ENCODE measurements around the gene TGFBR1.

Gene TGFBR1

DNA sequence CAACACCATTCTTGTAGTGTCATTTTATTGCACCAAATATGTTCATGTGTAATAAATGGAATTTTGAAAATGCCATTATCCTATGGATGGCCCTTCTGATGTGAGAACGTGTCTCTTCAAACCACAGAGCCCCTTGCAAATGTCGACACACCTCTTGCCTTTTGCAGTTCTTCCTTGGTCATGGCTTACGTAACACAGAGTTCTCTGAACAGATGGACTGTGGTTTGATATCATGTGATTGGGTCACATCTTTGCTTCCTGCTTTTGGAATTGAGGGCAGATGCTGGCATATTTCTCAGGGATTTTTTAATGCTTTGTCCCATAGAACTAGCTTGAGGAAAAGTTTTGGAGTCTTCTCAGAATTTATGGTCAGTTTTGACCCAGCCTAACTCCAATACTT, 4.6 kb downstream of the TGFBR1 start:
- peak; percentile 62 for DNase-seq

DNA sequence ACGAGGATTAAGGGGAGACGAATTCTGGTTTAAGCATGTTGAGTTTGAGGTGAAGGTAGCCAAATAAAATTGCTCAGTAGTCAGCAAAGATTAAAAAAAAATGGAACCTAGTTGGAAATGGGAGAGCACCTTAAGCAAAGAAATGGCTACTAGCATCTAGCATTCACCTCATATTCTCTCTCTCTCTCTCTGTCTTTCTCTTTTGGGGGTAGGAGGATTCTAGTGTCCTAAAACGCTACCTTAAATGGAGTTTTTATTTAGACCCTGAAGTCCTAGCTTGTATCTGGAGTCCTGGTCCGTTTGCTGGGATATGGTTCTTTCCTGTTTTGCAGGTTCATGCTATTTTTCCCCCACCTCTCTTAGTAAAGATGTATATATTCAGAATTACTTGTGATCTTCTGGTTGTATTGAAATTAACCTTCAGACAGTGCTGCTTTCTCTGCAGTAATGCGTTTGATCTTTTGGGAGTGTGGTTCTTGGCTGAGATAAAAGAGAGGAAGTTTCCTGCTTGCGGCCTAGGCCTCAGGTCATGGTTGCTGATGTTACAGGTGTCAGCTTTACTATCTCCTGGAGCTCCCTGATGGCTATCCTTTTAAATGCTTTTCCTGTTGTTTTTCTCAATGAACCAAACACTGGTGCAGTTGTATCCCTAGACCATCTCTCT, 8.0 kb downstream of the TGFBR1 start:
- no peak for DNase-seq

DNA sequence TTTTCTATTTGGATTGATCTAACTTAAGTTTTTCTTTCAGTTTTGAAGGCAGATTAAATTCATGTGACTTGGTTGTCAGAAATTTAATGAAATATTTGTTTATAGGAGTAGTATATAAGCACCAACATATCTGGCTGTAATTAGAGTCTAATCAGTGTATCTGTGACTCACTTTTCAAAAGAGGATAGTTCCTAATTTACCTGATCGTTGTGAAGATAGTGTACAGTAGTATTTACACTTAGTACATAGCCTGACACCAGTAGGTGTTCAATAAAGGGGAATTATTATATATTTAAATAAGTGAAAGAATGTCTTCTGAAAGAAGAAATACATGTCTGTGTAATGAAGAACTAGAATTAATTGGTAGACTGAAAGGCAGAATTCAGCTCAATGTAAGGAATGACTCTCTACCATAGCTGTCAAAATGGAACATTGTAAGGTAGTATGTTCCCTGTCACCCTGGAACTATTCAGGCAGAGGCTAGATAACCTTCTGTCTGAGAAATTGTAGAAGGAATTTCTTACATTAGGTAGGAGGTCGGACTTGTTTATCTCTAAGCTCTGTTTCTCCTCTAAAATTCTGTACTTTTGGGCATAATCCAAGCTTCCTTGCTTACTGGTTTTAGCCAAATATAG, 8.6 kb downstream of the TGFBR1 start:
- no peak for DNase-seq

DNA sequence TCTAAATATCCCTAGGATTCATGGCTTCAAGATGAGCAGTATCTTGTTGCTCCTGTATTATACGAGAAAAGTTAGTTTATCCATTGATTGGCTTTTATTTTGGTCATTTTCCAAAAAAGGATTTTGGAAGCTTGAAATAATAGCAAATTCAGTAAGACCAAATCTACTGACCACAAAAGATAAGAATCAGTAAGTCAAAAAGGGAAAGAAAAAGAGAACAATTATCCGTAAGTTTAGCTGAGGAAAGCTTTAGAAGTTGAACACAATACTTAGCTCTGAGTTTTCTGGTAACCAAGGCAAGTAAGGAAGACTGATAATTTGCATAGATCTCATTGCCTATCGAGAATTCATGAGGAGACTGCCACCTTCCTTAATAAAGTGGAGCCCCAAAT, 9.1 kb downstream of the TGFBR1 start:
- DNase-seq: no peak

DNA sequence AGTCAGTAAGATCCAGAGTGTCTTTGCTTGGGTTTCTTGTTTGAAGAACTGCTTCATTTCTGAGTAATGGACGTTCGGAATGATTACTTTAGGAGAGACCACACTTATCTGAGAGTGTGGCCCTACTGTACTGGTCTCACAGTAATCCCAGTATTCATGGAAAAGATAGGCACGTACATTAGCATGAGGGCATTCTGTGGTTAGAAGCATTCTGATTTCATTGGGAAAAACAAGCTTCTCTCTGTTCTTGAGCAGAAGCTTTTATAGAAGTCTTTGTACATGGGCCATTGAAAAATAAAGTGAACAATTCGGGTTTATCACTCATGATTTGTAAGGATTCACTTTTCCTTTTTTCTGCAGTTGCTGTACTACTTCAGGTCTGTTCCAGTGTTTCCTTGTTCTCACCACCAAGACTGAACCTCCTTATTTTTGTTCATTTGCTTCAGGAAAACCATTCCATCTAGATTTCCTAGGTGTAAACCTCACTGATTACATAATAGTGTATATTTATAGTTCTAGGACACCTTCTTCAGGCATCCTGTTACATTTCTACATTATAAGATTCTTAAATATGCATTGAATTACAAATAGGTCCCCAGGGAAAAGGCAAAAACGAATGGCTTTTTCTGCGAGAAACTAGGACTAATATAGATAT, 10.1 kb downstream of the TGFBR1 start:
- DNase-seq: no peak

DNA sequence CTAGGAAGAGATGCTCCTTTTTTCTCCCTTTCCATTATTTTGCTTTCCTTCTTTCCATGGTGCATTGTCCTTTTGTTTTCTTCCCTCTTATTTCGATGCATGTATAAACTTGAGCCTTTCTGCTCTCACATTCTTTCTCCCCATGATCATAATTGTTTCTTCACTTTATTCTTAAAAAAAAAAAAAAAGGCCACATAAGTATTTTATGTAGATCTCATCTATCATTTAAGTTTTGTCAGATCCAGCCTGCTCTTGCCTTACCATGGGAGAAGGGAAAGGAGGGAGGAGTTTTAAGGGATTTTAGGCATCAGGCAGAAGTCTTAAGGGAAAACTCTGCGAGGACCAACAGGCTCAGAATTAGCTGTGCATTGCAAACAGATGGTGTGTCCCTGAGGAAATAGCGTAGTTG, 11.1 kb downstream of the TGFBR1 start:
- DNase-seq: peak; percentile 69

DNA sequence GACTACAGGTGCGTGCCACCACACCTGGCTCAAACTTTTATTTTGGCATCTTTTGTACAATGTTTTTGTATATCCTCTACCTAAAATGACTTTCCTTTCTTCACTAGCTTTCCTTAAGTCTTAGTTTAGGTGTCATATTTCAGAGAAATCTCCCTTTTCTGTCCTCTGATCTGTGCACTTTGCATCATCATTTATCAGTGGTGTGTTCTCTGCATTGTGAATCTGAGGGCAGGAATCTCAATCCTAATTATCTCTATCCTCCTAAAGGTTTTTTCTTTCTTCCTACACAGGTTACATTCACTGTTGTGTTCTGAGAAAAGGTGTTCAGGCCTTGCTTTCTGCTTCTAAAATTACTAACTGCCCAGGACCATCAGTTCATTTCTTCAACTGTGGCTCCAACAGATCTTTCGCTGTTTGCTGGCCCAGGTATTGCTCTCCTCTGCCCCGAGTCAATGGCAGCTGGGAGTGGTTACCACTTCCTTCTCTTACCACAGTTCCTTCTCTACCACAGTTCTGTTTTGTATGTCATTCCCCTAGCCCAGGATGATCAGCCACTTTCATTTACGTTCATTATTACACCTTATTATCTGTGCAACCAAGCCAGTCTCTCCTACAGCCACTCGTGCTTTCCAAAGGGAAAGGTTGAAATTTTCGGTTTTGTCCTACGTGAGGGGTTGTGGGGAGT, 14.0 kb downstream of the TGFBR1 start:
- no peak for DNase-seq

DNA sequence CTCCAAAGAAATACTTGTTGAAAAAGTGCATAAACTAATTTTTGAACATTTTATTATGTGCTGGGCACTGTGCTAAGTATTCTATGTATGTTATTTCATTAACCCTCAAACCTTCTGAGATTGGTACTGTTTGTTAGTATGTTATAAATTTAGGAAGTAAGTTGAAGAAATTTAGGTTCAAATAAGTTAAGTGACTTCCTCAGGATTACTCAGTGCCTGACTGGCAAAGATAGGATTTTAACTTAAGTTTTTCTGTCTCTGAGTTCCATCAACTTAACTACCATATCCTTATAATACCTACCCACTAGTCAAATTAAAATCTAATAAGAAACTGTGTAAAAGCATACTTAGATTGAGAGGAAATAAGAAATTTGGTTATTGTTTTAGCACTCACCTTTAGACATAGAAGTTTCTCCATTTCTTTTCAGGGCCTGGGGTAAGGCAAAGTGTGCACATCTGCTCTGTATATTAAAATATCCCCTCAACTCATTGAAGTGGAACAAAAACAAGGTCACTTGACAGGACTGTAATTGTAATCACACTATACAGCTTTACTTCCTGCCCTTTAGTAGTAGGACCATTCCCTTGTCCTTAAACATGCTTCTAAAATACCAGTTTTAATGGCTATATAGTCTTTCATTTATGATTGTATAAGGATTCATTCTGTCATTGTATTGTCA, 15.2 kb downstream of the TGFBR1 start:
- no peak for DNase-seq

DNA sequence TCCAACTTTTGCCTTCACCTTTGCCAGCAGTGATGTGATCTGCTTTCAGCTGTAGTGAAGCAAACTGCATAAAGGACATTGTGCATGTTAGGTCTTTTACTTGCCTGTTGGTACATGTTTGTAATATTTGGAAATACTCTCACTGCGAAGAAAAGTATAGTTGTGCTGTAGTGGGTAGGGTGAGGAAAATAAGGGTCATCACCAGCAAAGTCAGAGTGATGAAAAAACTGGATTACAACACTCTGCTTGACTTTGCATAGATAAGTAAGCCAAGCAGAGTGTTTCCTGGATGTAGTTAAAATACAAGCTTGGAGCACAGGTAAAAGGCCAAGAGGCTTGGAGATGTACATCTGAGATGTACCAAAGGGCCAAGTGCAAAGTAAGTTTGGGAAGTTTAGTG, 16.7 kb downstream of the TGFBR1 start:
- no peak for DNase-seq

DNA sequence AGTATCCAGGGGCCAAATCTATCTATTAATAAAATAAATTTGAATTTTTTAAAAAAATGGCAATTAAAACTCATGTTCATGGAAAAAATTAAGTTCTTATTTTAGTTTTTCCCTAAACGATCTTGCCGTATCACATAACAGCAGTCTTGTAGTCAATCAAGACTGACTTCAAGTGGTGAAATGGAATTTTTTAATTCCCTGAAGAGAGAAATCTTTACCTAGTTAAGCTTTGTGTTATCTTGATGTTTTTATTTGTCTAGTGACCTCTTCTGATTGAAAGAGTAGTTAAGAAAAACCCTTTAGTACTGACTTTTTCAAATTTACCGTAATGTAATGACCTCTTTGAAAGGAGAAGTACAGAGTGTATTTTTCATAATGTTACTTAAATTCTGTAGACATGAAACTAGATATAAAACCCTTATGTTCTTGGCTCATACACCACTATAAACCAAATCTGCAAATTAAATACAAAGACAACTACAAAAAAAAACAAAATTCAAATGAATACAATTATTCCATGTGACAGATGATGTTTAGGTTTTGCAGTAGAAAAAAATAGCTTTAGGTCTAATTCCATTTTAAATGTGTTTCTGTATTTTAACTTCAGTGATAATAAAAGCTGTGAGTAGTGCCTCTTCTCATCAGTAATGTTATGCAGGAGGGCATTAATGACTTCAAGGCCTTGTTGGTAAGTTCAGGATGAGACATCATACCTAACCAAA, 19.8 kb downstream of the TGFBR1 start:
- no peak for DNase-seq

DNA sequence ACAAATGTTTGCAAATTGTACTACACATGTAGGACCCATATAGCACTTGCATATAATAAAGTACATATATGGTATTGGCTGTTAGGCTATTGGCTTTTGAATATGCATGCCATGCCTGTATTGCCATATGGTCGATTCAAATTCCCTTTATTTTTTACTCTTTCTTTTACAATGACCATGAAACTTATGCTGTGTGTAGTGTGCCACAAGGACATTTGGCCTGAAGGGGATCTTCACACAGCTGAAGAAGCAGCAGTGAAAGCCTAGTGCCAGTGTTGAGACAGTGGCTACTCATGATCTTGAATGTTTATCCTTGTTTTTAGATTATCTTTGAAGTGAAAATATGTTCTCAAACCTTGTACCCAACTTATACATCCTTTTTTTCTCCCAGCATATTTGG, 20.5 kb downstream of the TGFBR1 start:
- no peak for DNase-seq

DNA sequence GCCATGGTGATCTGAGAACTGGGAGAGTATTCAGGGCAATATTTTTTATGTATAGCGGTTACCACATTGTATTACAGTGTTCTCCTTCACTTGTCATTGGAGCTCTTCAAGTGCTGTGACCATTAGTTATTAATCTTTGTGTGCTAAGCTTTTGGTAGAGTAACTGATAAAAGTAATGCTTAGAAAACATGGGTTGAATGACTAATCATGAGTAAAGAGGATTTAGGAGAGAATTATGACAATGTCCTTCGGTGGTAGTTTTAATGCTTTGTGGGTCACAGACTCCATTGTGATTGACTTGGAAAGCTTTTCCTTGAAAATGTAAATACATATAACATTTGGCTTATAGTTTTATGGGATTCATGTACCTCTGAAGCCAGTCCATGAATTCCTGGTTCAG, 21.4 kb downstream of the TGFBR1 start:
- DNase-seq: no peak

DNA sequence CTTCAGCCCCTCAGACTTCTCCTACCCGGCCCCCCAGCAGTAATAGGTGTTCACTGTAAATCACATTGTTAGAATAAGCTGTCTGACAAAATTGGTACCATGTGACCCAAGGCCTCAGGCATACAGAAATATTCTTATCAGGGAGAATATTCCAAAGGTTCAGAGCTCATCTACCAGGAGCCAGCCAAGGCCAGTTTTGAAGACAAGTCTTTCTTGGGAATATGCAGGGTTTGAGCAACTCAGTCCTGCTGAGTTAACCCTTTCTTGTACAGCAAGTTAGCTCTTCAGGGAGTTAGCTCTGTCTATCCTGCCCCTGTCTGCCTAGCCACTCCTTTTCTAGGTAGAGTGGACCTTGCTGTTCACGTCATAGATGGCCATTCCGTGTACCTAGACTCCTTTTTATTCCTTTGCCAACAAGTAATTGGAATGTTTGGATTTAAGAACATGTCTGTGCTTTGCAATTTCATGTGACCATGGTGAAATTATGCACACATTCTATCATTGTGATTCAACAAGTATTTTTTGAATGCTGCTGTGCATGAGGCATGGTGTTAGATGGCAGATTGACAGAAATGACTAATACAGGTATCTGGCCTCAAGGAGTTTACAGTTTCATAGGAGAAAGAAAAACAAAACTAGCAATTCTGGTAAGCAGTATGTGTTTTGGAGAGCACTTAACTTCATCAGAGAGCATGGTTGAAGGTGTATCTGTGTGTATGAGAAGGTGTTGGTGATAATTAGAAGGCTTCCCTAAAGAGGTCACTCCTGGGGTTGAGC, 22.6 kb downstream of the TGFBR1 start:
- DNase-seq: no peak

DNA sequence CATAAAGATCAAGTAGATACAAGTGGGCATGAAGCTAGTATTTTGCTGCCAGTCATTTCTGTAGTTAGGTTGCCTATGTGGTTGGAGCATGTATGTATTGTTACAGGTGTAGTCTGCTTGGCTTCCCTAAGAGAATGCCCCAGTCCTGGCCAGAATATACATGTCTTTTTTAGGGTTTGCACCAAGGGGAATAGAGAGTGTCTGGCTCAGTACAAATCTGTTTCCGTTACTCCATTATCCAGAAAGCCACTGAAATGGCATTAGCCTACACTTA, 23.2 kb downstream of the TGFBR1 start:
- DNase-seq: no peak

DNA sequence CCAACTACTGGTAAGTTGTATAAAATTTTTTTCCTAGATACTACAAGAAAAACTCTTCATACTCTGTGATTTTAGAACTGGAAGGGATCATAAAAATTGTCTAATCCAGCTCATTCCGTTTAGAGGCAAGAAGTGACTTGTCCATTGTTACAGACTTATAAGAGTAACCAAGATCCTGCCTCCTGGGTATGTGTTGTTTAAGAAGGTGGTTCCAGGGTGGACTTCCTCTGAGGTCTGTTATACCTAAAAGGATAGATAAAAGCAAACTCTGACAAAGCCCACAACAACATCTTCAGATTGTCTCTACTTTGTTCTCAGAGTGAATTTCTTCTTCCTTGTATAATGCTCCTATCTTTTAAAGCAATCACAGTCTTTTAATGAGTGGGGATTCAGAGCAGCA, 24.2 kb downstream of the TGFBR1 start:
- no peak for DNase-seq

DNA sequence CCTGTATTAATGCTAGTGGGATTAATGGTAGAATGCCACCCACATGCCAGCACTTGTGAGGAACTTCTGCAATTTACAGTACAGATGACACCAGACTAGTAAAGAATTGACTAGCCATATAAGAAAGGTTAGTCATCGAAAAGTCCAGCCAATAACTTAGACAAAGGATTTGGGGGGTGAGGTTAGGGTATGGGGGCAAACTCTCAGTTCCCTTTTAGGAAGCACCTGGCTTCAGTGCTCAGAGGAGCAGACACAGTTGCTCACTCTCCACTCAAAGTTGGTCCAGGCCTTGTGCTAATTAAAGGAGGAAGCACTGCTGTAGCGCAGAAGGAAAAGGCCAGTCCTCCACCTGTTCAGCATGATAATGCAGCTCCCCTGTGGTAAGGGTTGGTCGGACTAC, 25.2 kb downstream of the TGFBR1 start:
- no peak for DNase-seq

DNA sequence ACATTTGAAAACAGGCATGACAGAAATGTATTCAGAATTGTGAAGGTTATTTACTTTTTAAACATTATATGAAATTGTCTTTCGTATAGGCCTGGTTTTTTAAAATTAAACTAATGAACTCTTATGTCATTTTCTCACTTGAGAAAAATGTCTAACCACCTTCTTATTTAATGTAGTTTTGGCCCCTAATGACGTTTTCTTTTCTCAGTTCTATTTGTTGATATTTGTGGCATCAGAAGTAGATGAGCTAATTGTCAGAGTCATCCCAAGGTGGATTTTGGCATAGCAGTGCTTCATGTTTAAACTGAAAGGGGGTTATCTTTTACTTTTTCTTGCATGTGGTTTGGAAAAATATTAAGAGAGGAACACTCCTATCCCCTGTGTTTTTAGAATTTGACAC, 28.2 kb downstream of the TGFBR1 start:
- DNase-seq: no peak

DNA sequence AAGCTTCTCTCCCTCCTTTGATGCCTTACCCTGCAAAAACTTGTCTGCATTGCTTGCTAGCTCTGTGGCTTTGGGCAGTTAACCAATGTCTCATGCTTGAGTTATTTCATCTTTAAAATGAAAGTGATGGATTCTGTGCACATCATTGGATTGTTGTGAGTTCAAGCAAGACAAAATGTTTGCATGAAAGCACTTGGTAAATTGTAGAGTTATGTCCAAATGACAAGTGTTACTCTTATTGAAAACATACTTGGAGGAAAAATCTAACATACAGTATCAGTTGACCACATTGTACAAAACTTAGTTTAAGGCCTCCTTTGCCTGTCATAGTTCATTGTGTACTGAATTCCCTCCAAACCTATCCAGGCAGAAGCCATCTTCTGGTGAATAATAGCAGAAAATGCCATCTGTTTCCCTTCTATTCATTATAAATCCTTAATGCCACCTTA, 30.0 kb downstream of the TGFBR1 start:
- DNase-seq: no peak

DNA sequence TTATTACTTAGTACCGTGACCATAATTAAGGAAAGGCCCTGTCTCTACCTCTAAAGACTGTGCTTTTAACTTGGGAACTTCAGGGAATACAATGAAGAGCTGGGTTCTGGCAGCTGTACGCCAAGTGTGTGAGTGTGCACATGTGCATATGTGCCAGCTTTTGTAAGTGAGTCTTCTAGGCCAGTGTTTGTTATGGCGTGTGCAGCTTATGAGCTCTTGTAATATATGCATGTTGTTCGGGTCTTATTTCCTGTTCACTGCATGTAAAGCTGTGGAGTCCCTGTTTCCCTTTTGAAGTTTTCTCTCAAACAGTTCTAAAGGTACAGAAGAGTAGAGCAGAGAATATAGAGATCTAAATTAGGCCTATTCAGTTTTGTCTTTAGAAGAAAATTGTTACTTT, 30.5 kb downstream of the TGFBR1 start:
- DNase-seq: no peak

DNA sequence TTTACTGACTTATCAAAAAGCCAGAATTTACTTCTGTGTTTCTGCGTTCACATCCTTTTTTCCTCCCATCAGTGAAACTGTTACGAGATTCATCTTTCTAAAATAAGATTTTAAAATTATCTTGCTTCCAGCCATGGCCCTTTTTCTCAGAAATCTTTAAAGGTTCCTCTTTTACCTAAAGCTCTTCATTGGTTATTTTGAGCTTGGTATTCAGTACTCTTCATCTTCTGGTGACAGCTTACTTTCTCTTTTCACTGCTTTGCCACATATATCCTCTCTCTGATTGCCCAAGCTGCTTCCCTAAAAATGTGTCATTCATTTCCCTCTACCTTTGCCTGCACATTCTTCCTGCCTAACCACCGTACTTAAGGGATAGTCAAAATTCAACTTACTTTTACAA, 32.3 kb downstream of the TGFBR1 start:
- DNase-seq: no peak

DNA sequence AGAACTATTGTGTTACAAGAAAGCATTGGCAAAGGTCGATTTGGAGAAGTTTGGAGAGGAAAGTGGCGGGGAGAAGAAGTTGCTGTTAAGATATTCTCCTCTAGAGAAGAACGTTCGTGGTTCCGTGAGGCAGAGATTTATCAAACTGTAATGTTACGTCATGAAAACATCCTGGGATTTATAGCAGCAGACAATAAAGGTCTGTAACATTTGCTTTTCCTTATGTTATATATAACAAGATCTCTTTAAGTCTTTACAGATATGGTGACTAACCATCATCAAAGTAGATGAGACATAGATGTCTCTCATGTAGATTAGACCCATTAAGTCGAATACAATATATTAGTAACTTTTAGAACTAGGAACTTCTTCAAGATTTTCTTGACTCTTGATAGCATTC, 33.0 kb downstream of the TGFBR1 start:
- DNase-seq: no peak
